HG03025 (cell line): ENCODE measurements around the gene DTX1.

Source experiments
- ATAC-seq: cut with Tn5 transposase; IDR thresholded peaks from one replicate; pipeline ENCODE4 v1.9.1; 2021; ENCODE audit warnings: mild to moderate bottlenecking, moderate library complexity; ENCODE audit not compliant: unreplicated experiment, low FRiP score

DTX1 gene

DNA sequence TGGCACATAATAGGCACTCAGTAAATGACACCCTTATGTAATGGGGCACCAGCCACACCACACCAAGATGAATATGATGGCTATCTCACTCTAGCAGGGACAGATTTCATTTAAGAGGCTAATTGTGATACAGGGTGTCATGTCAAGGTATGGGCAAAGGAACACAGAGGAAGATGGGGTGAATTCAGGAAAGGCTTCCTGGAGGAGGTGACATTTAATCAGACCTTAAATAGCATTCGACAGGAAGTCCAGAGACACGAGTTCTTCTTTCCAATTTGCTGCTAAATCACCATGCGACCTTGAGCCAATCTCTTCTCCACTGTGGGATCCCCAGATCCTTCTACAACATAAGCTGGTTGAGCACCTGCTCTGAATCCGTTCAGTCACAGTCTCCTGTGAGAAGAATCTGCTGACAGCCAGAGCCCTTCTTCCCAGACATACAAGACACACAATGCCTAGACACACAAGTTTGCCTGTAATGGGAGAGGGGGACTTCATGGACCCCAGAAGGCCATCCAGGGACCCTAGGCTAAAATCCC is 1.5 kb upstream of the DTX1 start:
- no peak for ATAC-seq

DNA sequence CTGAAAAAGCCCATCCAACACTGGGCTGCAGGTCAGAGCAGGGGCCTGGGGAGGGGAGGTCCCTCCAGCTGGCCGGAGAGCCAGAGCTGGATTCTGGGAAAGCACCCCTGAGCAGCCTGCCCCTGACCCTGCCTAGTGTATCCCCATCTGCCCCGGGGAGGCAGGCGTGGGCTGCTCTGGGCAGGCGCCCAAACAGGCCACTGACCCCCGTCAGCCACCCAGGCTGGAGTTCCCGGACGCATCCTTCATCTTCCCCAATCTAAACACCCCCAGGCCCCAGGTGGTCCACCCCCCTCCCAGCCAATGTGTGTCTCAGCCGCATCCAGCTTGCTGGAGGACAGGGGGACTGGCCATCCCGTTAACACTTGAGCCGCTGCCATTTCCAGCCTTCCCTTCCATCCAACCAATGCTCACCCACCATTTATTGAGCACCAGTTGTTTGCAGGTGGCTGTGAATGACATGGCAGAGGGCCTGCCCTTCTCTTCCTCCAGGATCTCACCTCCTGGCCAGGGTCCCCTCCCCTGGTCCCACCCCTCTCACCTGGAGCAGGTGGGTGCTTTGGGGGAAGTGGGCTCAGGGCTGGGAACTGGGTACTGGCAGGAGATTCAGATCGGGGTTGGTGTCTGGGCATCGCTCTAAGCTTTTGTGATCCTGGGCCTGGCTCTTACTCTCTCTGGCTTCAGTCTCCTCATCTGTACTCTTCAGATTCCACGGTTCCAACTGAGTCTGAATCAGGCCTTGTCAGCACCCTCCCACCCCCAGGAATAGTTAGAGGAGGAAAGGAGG is 743 bp upstream of the DTX1 start:
- no peak for ATAC-seq

DNA sequence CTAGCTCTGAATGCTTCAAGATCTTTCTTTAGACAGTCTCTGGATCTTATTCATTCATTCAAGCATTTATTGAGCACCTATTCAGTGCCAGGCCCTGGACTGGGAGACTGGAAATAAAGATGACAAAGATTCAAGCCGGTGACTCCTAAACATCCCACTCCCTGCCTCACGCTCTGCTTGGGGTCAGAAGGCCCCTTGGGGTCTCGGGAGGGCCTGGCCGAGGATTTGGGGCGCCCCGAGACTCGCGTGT is 224 bp upstream of the DTX1 start:
- ATAC-seq, result no peak

DNA sequence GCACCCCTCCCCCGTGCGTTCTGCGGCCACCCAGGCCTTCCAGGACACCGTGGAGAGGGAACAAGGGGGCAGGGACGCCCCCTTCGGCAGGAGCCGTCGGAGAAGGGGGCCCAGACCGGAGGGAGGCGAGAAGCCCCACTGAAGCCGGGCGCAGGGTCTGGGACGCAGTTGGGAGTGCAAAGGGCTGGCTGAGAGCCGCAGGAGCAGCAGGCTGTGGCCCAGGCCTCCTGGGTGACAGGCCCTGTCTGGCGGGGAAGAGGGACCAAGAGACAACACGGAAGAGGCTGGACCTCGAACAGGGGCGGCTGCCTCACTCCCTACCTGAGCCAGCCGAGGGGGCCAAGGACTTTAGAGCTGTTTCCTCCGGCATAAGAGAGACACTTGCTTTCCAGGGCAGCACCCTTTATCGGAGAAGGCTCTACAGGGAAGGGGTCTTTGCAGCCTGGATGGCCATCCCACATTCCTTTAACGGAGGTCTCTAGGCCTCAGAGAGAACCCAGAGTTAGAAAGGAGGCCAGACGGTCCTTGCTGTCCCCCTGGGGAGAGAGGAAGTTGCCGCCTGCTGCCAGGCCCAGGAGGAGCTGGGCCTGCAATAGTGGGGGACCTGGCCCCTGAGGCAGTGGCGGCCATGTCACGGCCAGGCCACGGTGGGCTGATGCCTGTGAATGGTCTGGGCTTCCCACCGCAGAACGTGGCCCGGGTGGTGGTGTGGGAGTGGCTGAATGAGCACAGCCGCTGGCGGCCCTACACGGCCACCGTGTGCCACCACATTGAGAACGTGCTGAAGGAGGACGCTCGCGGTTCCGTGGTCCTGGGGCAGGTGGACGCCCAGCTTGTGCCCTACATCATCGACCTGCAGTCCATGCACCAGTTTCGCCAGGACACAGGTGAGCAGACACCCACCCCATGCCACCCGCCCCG is 1.3 kb downstream of the DTX1 start:
- no peak for ATAC-seq

DNA sequence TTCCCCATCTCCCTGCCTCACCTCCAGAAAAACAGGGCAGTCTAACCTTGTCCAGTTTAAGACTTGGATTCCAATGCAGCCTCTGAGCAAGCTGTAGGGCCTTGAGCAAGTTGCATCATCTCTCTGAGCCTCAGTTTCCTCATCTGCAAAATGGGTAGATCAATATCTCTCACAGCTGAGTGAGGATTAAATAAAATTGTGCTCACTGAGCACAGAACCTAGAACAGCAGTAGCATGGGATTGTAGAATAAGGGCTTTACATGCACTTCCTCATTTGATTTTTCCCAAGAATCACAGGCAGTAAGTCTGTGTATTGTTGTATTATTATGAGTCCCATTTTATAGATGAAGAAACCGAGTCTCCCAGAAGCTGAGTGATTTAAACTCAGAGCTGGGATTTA is 2.0 kb downstream of the DTX1 start:
- ATAC-seq, result no peak

DNA sequence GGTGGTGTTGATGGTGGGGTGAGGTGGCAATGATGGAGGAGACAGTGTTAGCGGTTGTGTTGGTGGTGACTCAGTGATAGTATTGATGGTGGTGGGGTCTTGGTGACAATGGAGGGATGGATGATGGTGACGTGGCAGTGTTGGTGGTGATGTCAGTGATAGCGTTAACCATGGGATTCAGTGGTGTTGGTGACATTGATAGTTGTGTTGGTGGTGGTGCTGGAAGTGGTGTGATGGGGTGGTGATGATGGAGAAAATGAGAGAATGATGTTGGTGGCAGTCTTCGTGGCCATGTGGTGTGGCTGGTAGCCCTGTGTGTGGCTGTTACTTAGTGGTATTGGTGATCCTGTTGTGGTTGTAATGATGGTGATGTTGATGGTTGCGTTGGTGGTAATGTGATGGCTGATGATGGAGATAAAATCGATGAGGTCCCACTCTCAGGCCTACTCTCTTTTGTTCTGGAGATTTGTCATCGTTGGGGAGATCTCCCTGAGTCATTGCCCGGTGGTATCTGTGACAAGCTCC is 2.6 kb downstream of the DTX1 start:
- no peak for ATAC-seq

DNA sequence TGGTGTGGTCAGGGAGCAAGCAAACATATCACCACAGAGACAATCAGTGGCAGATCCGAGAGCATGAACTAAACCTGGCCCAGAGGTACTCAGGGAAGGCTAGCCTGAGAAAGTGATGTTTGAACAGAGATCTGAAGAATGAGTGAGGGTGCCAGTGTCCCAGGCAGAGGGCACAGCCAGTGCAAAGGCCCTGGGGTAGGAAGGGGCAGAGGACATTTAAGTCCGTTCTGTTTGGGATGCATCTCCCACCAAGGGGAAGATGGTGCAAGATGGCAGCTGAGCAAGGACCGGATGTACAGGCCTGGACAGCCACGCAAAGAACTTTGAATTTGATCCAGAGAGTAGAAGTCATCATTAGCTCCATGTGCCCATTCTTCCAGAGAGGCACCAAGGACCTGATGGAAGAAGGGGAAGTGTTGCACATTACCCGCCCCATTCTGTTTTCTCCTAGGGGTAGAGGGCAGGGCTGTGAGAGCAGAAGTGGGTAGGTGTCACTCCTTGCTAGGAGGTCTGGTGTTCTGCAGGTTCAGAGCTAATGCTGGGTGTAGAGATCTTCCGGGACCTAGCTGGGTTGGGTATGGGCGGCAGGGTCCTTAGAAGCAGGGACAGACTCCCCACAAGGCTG is 3.9 kb downstream of the DTX1 start:
- no peak for ATAC-seq

DNA sequence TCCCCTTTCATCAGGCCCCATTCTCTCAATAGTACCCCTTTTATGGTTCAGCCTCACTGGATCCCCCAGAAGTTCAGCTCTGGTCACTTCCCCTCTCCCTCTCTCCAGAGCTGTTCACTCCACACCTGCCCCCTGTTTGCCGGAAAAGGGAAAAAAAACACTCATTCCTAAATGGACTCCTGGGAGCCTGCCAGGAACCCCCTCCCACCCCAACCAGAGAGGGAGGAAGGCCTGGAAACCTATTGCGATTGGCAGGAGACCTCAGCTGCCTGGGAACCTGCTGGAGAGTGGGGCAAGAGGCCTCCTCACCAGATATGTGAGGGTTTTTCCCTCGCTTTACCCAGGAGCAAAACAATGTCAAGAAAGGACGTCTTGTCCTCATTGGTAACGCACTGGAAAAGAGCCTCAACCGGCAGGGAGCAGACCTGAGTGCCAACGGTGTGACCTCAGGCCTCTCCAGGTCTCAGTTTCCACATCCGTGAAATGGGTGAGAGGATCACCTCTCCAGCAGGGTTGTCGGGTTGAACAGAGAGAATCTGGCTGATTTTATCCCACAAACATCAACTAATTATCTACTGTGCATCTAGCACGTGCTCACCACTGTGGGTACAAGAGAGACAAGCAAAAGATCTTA is 4.6 kb downstream of the DTX1 start:
- no peak for ATAC-seq

DNA sequence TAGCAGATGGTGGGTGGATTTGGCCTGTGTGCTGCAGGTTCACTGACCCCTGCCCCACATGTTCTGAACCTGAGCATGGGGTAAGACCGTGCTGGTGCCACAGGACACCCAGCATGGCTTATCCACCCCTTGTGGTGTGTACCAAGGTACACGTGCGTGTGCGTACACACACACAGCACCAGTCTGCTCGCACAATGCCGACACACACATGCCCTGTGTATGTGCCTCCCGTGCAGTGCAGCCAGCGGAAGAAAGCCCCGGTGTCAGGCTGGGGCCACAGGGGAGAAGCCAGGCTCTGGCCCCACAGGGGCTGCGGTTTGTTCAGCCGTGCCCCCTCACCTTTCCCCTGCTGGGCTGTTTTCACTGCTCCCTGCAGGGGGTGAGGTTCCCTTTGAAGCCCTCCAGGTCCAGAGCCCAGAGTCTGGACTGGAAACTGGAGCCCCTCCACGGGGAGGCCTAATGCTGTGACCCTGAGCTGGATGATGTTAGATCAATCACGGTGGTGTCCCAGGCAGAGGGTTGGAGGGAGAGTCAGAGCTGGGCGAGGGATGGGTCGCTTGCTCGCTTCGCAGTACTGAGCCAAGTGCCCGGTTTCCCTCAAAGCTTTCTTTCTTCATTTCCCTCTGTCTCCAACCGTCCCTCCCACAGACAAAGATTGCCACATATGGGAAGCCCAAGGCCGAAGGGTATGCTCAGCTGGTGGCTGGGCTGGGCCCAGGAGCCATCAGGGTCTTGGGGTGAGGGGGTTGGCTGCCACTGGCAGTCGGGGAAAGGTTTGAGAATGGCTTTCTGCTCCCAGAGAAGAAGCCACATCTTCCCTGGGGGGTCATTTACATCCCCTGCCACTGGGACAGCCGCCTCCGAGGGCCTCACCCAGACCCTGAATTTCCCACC is 6.2 kb downstream of the DTX1 start:
- ATAC-seq, result no peak

DNA sequence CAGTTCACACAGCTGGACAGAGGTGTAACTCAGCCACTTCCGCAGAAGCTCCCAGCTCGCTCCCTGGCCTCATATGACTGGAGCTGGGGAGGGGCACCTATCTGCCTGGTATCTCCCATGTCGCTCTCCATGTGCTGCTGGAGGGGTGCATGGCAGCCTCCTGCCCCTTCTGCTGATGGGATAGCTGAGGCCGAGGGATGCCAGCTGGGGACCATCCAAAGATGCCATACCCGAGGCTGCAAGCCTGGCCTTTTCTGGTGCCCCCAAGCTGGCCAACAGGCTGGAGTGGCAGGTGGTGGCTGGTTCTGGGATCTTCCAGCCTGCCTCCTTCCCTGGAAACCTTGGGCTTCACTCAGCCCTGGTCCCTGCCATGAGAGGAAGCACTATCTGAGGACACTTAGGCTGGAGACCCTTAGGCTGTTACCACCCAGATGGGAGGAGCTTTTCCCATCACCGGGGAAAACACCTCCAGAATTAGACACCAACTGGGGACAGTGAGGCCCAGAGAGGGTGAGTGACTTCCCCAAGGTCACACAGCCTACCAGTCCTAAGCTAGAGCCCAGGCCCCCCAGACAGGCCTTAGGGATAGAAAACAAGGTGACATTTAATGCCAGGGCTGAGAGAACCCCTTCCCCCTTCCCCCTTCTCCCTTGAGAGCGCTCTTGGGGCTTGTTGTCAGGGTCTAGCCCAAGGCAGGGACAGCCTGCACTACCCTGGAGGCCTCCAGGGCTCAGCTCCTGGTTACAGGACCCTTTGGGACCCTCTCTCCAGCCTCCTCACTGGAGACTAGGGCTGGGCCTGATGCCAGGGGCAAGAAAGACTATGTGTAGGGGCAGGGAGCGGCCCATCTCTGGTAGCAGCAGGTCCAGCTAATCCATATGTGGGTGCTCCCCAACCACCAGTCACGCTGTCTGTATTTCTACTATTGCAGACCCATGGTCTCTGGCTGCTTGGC is 7.1 kb downstream of the DTX1 start:
- no peak for ATAC-seq

DNA sequence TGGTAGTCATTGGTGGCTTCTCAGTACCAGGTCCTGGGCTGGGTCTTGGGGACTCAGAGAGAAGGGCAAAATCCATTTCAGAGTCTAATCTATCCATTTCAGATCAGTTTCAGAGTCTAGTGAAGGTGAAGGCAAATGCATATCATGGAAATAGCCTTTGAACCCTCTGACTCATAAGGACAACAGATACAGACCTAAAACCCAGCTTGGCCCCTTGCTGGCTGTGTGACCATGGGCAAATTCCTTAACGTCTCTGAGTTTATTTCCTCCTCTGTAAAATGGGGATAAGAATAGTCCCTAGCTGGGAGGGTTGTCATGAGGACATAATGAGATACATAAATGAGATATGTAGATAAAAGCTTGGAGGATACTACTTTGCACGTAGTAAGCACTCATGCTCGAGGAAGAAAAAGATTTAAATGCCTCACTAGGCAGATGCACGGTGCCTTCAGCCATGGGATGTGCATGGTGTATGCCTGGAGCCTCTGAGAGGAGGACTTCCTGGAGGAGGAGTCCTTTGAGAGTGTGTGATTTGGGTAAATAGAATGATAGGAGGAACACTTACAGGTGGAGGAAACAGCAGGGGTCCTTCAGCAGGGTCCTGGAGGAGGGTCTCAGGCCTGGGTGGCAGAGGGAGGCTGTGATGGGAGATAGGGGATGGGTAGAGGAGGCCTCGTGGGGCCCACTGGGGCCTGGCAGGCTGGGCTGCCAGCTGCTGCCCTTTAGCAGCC is 8.0 kb downstream of the DTX1 start:
- ATAC-seq, result no peak

DNA sequence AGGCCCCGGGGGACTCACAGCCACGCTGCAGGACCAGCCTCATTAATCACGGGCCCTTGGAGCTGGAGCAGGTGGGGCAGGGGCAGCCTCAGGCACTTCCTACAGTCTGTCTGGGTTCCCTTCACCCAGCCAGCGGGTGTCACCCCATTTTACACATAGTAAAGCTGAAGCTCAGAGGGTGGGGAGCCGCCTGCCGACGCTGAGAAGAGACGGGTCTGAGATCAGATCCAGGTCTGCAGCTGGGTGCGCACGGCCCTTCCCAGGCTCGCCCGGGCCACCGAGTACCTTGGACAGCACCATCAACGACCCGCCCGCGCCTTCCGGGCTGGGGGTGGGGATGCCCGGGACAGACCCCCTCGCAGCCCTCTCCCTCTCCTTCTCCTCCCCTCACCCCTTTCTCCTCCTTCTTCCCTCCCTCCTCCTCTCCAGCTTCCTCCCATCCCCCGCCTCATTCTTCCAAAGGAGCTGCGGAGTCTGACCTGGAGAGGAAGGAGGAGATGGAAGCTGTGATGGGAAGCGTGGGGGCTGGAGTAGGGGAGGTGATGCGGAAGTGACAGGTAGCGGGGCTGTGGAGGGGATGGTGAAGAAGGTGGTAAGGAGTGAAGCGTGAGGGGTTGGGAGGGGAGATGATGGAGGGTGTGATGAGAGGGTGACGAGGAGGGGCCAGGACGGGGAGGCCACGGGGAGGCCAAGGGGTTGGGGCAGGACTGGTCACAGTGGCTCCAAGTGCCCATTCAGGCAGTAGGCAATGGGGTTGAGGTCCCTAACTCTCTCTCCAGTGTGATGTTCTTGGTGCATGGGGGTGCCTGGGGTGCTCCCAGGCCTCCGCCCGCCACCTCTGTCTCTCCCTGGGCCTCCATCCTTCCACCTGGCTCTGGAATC is 8.8 kb downstream of the DTX1 start:
- no peak for ATAC-seq

DNA sequence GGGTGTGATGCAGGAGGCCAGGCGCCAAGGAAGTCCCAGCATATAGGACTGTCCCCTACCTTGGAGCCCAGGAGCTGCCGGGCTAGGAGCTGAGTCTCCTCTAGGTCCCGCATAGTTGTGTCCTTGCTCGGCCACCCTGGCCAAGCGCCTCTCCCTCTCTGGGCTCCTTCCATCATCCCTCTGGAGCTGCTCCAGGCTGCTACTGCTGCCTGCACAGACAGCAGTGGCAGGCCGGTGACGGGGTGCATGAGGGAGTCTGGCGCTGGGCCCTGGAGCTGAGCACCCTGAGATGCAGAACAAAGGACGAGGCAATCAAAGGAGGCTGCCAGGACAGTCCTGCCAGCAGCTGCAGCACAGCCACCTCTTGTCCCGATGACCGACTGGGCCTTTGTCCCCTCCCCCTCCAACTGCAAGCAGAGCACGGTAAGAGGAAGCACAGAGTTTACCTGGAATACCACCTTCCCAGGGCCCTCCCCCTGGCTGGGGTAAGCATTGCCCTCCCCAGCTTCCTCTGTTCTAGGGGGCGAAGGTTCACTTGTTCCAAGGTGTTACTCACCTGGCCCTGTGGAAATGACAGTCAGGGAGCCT is 10.4 kb downstream of the DTX1 start:
- ATAC-seq, result no peak

DNA sequence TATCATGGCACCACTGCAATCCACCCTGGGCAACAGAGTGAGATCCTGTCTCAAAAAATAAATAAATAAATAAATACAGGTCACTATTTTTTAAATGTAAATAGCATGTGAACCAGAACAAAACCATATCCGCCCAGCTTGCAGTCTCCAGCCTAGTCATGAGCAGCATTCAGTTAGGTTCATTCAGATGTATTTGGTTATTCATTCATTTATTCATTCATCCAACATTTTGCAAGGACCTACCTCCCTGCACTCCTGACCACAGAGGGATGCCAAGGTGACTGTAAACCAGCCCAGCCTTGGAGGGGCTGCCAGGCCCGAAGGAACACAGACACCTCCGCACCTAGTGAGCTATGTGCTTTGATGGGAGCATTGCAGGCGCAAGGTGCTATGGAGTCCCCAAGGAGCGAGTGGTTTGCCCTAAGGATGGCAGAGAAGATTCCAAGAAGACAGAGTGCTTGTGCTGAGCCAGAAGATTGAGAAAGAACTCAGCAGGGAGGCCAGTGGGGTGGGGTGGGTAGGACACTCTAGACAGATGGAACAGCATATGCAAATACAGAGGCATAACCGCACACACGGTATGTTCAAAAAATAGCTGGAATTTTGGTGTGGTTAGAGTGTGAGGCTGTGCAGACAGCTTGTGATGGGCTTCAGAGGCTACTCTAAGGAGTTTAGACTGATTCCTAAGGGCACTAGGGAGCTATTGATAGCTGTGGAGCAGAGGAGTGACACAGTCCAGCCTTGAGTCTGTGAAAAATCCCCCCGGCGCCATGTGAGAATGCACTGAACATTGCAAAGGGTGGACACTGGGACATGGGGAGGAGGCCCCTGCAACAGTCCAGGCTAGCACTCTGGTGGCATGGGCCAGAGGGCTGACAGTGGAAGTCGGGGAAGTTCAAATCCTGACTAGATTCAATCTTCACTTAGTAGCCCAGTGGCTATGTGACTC is 11.7 kb downstream of the DTX1 start:
- no peak for ATAC-seq

DNA sequence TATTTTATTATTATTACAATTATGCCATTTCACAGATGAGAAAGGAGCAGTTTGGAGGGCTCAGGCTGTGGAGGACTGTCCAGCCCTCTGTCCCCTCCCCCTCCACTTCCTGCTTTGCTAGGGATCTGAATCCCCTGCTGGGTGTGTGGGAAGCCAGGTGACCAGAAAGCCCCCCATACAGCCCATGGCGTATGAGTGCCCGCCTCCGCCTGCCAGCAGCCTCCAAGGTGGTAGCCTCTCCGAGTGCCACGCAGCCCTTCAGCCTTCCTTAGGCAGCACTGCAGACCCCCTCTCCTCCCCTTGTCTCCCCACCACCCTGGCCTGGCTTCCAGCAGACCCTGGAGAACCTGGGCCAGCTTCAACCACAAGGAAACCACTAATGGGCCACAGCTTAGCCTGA is 12.6 kb downstream of the DTX1 start:
- ATAC-seq, result no peak

DNA sequence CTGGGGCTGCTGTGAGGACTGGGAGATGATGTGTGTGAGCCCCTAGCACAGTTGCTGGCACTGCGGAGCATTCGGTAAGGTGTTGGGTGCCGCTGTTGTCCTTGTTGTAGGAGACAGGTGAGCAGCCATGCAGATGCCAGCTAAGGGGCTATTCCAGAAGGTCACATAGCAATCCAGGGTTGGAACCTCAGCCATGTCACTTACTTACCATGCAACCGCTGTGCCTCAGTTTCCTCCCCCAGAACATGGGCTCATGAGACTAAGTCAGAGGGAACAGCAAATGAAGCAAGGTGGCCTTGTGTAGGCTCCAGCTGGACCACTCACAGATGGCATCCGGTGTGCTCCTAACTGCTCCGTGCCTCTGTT is 13.2 kb downstream of the DTX1 start:
- ATAC-seq, result no peak
